Fibroblast of lung (primary cell): ENCODE measurements around the gene HRG. TPM values are rescaled to one million over a fixed set of nuclear protein-coding genes. Genes with fewer than 3 reads are reported as not detected.

Source experiments
- DNase-seq, 2 donors: peaks; one replicate each; pipeline versions ENCODE4 v3.0.0 to v3.0.0-alpha.2; 2010; ENCODE audit warnings: low read depth in 2 of 2
- H2AFZ ChIP-seq: 2 replicates; pipeline ENCODE4 v1.5.1; 2012; ENCODE audit warnings: low read length, control low read depth, inconsistent platforms
- H3K27ac ChIP-seq: 2 replicates; pipeline ENCODE4 v1.5.1; 2011; ENCODE audit warnings: low read length, control low read depth; ENCODE audit not compliant: insufficient read depth
- H3K27me3 ChIP-seq: 2 replicates; pipeline ENCODE4 v1.5.1; 2011; ENCODE audit warnings: mild to moderate bottlenecking, low read length; ENCODE audit not compliant: control insufficient read depth, insufficient read depth
- H3K36me3 ChIP-seq: 2 replicates; pipeline ENCODE4 v1.5.1; 2011; ENCODE audit warnings: low read length; ENCODE audit not compliant: control insufficient read depth, insufficient read depth
- H3K4me1 ChIP-seq: 2 replicates; pipeline ENCODE4 v1.5.1; 2011; ENCODE audit warnings: low read length; ENCODE audit not compliant: control insufficient read depth, insufficient read depth; ENCODE audit errors: extremely low read depth
- H3K4me2 ChIP-seq: 2 replicates; pipeline ENCODE4 v1.5.1; 2011; ENCODE audit warnings: low read length, control low read depth; ENCODE audit not compliant: insufficient read depth; ENCODE audit errors: extremely low read depth
- H3K4me3 ChIP-seq, 4 experiments: fragments of 200-600 bp in 1 of 4; sonication (generic) in 1 of 4; replicated peaks in 1 of 4; 2 replicates each; pipeline ENCODE4 v1.5.1; 2011 to 2016; ENCODE audit warnings: low read length in 4 of 4, low read depth in 3 of 4, mild to moderate bottlenecking in 3 of 4, control low read depth in 2 of 4, inconsistent platforms in 1 of 4, mixed read lengths in 1 of 4; ENCODE audit not compliant: insufficient read depth in 1 of 4; ENCODE audit errors: control extremely low read depth in 1 of 4
- H3K79me2 ChIP-seq: 2 replicates; pipeline ENCODE4 v1.5.1; 2012; ENCODE audit warnings: mild to moderate bottlenecking, low read length, inconsistent platforms; ENCODE audit not compliant: control insufficient read depth, insufficient read depth
- H3K9ac ChIP-seq: 2 replicates; pipeline ENCODE4 v1.5.1; 2011; ENCODE audit warnings: mild to moderate bottlenecking, low read length, control low read depth; ENCODE audit not compliant: insufficient read depth
- H3K9me3 ChIP-seq: 2 replicates; pipeline ENCODE4 v1.5.1; 2012; ENCODE audit warnings: low read depth, low read length; ENCODE audit not compliant: control insufficient read depth, insufficient read depth
- H4K20me1 ChIP-seq: 2 replicates; pipeline ENCODE4 v1.5.1; 2011; ENCODE audit warnings: low read length; ENCODE audit not compliant: control insufficient read depth, insufficient read depth; ENCODE audit errors: extremely low read depth
- EZH2 ChIP-seq: IDR thresholded peaks from 2 replicates; pipeline ENCODE4 v1.5.1; 2012; ENCODE audit warnings: low read length, control low read depth, mild to moderate bottlenecking; ENCODE audit errors: missing control alignments
- polyA plus RNA-seq, 2 donors: library from polyadenylated mRNA; depleted of rRNA in 1 of 2; stranded (reverse) in 1 of 2; unstranded in 1 of 2; fragments of >200 nt; gene quantifications; 2 replicates each; pipeline ENCODE4 v1.2.1, GENCODE V29; 2011 to 2012; ENCODE audit warnings: missing spikeins in 1 of 2
- total RNA-seq: library from RNA; depleted of rRNA; stranded (reverse); fragments of >200 nt; gene quantifications from 2 replicates; pipeline ENCODE4 v1.2.1, GENCODE V29; 2014
- TF ChIP-seq, protein P1 (sequence below), 2 donors: IDR thresholded peaks in 1 of 2; conservative IDR thresholded peaks in 1 of 2; 1 replicate in 1 of 2; 2 replicates in 1 of 2; pipeline ENCODE4 v1.5.1; 2011 to 2012; ENCODE audit warnings: low read length in 2 of 2, control low read depth in 1 of 2, inconsistent platforms in 1 of 2, low read depth in 1 of 2, mild to moderate bottlenecking in 1 of 2

The HRG gene
- total and polyA plus RNA-seq, 2 donors (not counting 1 experiment from before 2014, with no cell fraction given) = not detected

DNA sequence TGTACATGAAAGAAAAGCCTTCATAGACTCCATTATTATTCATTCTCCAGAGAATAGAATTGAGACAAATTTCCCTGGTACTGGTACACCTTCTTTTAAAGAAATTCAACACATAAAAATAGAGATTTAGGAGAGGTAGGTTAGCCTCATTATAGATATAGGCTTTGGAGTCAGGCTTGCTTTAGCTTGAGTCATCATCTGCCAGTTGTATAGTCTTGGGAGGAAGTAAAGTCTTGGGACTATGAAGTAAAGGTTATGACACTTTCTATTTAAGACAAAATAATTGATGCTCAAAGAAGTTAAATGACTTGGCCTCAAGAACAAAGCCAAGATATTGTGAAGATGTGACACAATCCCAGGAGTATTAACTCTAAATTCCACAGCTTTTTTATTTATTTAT lies 4.3 kb downstream of the HRG start:
- peaks cover 3% of the 10 kb centered on the region for H3K27me3 ChIP-seq
- no peaks in the 10 kb centered on the region for H3K36me3 ChIP-seq
- no peaks in the 10 kb centered on the region for H4K20me1 ChIP-seq
- H2AFZ ChIP-seq = no peak overlapping the region
- TF ChIP-seq, protein P1, sequence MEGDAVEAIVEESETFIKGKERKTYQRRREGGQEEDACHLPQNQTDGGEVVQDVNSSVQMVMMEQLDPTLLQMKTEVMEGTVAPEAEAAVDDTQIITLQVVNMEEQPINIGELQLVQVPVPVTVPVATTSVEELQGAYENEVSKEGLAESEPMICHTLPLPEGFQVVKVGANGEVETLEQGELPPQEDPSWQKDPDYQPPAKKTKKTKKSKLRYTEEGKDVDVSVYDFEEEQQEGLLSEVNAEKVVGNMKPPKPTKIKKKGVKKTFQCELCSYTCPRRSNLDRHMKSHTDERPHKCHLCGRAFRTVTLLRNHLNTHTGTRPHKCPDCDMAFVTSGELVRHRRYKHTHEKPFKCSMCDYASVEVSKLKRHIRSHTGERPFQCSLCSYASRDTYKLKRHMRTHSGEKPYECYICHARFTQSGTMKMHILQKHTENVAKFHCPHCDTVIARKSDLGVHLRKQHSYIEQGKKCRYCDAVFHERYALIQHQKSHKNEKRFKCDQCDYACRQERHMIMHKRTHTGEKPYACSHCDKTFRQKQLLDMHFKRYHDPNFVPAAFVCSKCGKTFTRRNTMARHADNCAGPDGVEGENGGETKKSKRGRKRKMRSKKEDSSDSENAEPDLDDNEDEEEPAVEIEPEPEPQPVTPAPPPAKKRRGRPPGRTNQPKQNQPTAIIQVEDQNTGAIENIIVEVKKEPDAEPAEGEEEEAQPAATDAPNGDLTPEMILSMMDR (conservative IDR thresholded peaks at IDR 0.05 in 1 of 2, IDR thresholded peaks at IDR 0.05 in 1 of 2; ENCODE audit: low read depth in 1 of 2, low read length in 2 of 2) = no peak
- TF ChIP-seq EZH2 = no peak
- H3K4me1 ChIP-seq = no peaks in the 10 kb centered on the region
- DNase-seq = no peak
- no peak overlapping the region for H3K27ac ChIP-seq
- no peak overlapping the region for H3K9ac ChIP-seq
- H3K9me3 ChIP-seq = no peaks in the 10 kb centered on the region
- no peak overlapping the region for H3K4me3 ChIP-seq
- H3K4me2 ChIP-seq = no peak overlapping the region
- H3K79me2 ChIP-seq = no peaks in the 10 kb centered on the region

DNA sequence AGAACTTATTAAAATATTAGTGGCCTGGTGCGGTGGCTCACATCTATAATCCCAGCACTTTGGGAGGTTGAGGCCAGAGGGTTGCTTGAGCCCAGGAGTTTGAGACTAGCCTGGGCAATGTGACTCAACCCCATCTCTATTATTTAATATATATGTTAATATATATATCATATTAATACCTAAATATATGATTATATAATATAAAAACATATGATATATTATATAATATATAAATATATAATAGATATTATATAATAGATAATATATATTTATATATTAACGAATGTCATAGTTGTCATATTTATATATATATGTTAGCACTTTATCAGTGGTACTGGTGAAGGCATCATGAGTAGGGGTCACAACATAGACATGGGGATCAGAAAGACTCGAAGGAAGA lies 5.2 kb downstream of the HRG start:
- H3K27me3 ChIP-seq = peaks cover 3% of the 10 kb centered on the region
- H3K4me1 ChIP-seq = no peaks in the 10 kb centered on the region
- H3K4me3 ChIP-seq = no peak overlapping the region
- H2AFZ ChIP-seq = no peak overlapping the region
- H3K36me3 ChIP-seq = no peaks in the 10 kb centered on the region
- TF ChIP-seq EZH2 = no peak
- TF ChIP-seq, protein P1 (conservative IDR thresholded peaks at IDR 0.05 in 1 of 2, IDR thresholded peaks at IDR 0.05 in 1 of 2; ENCODE audit: low read depth in 1 of 2, low read length in 2 of 2) = no peak
- no peaks in the 10 kb centered on the region for H3K9me3 ChIP-seq
- DNase-seq = no peak
- H4K20me1 ChIP-seq = no peaks in the 10 kb centered on the region
- no peak overlapping the region for H3K9ac ChIP-seq
- H3K79me2 ChIP-seq = no peaks in the 10 kb centered on the region
- H3K4me2 ChIP-seq = no peak overlapping the region
- H3K27ac ChIP-seq = no peak overlapping the region

- Histone ChIP-seq H3K9me3 (no peaks in the 10 kb centered on the region), H3K36me3 (no peaks in the 10 kb centered on the region), H3K9ac (no peak overlapping the region), H3K4me1 (no peaks in the 10 kb centered on the region), H2AFZ (no peak overlapping the region), H3K27me3 (peaks cover 3% of the 10 kb centered on the region), H3K27ac (no peak overlapping the region), H4K20me1 (no peaks in the 10 kb centered on the region), H3K4me2 (no peak overlapping the region), H3K4me3 (no peak overlapping the region), H3K79me2 (no peaks in the 10 kb centered on the region)
- no peak for TF ChIP-seq EZH2
- TF ChIP-seq, protein P1 (conservative IDR thresholded peaks at IDR 0.05 in 1 of 2, IDR thresholded peaks at IDR 0.05 in 1 of 2; ENCODE audit: low read depth in 1 of 2, low read length in 2 of 2) = no peak
- DNase-seq = no peak
Observed at GRCh38 chr3:186678604-186679003, 12.8 kb downstream of the HRG start.
